ENCODE data around the gene SFXN4. TPM values are rescaled to one million over a fixed set of nuclear protein-coding genes. Genes with fewer than 3 reads are reported as not detected.

The SFXN4 gene
- total RNA-seq, 1 experiment from 2014 or later: 15.4 TPM

DNA sequence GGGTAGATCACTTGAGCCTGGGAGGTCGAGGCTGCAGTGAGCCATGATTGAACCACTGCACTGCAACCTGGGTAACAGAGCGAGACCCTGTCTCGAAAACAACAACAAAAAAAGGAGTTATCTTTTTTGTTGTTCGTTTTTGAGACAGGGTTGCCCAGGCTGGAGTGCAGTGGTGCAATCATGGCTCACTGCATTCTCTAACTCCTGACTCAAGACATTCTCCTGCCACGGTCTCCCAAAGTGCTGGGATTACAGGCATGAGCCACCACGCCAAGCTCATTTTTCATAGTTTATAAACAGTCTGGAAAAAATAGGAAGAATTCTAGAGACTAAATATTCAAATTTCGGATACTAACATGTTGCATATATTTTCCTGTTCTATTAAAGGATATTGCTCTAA is 29.4 kb downstream of the SFXN4 start:
- H3K4me1 ChIP-seq (replicated peaks; ENCODE audit: insufficient read depth): no peaks in the 10 kb centered on the region
- H3K36me3 ChIP-seq (ENCODE audit: low read depth): no peaks in the 10 kb centered on the region
- H2AFZ ChIP-seq: no peak overlapping the region
- H3K4me2 ChIP-seq: no peak overlapping the region
- no peak for TF ChIP-seq EZH2 (IDR thresholded peaks at IDR 0.05; ENCODE audit: low read depth)
- no peaks in the 10 kb centered on the region for H3K79me2 ChIP-seq (ENCODE audit: low read depth)
- no peaks in the 10 kb centered on the region for H3F3A ChIP-seq (ENCODE audit: insufficient read depth, low read depth)
- ChIA-PET POLR2A (ENCODE audit: unreplicated experiment) (interaction anchor here (0.6 to 0.7 kb wide), 2 partner anchors 81 to 111 kb away, joined by 3 read pairs; no protein-coding TSS in a partner anchor), CTCF (no interaction called here)
- no peak overlapping the region for H3K27ac ChIP-seq
- H3K27me3 ChIP-seq (ENCODE audit: insufficient read depth, low read depth): no peaks in the 10 kb centered on the region
- no peaks in the 10 kb centered on the region for H3K9me3 ChIP-seq (ENCODE audit: insufficient read depth, low read depth)
- no peak for DNase-seq
- intact Hi-C loops (cut with micrococcal nuclease; ENCODE audit: unreplicated experiment): loop anchor here (10.0 kb wide), 1 partner anchor 1199 kb away; no protein-coding TSS in a partner anchor
- no peaks in the 10 kb centered on the region for H3K9me2 ChIP-seq (ENCODE audit: insufficient read depth)
- H4K20me1 ChIP-seq (ENCODE audit: insufficient read depth): no peaks in the 10 kb centered on the region
- H3K4me3 ChIP-seq: no peak overlapping the region
- BruUV-seq (replicated peaks): no TSS peak

DNA sequence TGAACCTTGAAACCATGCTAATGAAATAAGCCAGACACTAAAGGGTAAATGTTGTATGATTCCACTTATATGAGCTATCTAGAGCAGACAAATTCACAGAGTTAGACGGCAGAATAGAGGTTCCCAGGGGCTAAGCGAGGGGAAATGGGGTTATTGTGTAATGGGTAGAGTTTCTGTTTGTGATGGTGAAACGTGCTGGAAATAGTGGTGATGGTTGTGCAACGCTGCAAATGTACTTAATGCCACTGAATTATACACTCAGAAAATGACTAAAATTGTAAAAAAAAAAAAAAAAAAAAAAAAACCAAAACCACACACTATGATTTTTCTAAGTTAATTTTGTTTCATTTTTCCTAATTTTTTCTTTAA is 30.0 kb downstream of the SFXN4 start:
- H4K20me1 ChIP-seq (ENCODE audit: insufficient read depth): no peaks in the 10 kb centered on the region
- POLR2A ChIA-PET (ENCODE audit: unreplicated experiment): interaction anchor here (0.7 kb wide), 1 partner anchor 110 kb away, joined by 3 read pairs; no protein-coding TSS in a partner anchor
- H3K27ac ChIP-seq: no peak overlapping the region
- no peak for DNase-seq
- BruUV-seq (replicated peaks): no TSS peak
- H3K27me3 ChIP-seq (ENCODE audit: insufficient read depth, low read depth): no peaks in the 10 kb centered on the region
- no peak overlapping the region for H3K4me2 ChIP-seq
- H3K4me3 ChIP-seq: no peak overlapping the region
- CTCF ChIA-PET: no interaction called here
- H3K36me3 ChIP-seq (ENCODE audit: low read depth): no peaks in the 10 kb centered on the region
- H3K79me2 ChIP-seq (ENCODE audit: low read depth): no peaks in the 10 kb centered on the region
- TF ChIP-seq, protein P1, sequence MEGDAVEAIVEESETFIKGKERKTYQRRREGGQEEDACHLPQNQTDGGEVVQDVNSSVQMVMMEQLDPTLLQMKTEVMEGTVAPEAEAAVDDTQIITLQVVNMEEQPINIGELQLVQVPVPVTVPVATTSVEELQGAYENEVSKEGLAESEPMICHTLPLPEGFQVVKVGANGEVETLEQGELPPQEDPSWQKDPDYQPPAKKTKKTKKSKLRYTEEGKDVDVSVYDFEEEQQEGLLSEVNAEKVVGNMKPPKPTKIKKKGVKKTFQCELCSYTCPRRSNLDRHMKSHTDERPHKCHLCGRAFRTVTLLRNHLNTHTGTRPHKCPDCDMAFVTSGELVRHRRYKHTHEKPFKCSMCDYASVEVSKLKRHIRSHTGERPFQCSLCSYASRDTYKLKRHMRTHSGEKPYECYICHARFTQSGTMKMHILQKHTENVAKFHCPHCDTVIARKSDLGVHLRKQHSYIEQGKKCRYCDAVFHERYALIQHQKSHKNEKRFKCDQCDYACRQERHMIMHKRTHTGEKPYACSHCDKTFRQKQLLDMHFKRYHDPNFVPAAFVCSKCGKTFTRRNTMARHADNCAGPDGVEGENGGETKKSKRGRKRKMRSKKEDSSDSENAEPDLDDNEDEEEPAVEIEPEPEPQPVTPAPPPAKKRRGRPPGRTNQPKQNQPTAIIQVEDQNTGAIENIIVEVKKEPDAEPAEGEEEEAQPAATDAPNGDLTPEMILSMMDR (conservative IDR thresholded peaks at IDR 0.05): no peak
- TF ChIP-seq EZH2 (IDR thresholded peaks at IDR 0.05; ENCODE audit: low read depth): no peak
- no peaks in the 10 kb centered on the region for H3K4me1 ChIP-seq (replicated peaks; ENCODE audit: insufficient read depth)
- no peaks in the 10 kb centered on the region for H3F3A ChIP-seq (ENCODE audit: insufficient read depth, low read depth)
- no peaks in the 10 kb centered on the region for H3K9me3 ChIP-seq (ENCODE audit: insufficient read depth, low read depth)
- no peak overlapping the region for H2AFZ ChIP-seq
- intact Hi-C loops (cut with micrococcal nuclease; ENCODE audit: unreplicated experiment): loop anchor here (10.0 kb wide), 1 partner anchor 1199 kb away; no protein-coding TSS in a partner anchor
- H3K9me2 ChIP-seq (ENCODE audit: insufficient read depth): no peaks in the 10 kb centered on the region

GRCh38 chr10:119133949-119134348 is 31.6 kb downstream of the SFXN4 start:
- Histone ChIP-seq H3F3A (ENCODE audit: insufficient read depth, low read depth) (no peaks in the 10 kb centered on the region), H3K4me1 (replicated peaks; ENCODE audit: insufficient read depth) (no peaks in the 10 kb centered on the region), H3K79me2 (ENCODE audit: low read depth) (no peaks in the 10 kb centered on the region), H2AFZ (no peak overlapping the region), H3K36me3 (ENCODE audit: low read depth) (no peaks in the 10 kb centered on the region), H3K27ac (no peak overlapping the region), H3K9me2 (ENCODE audit: insufficient read depth) (no peaks in the 10 kb centered on the region), H3K4me2 (no peak overlapping the region), H3K4me3 (no peak overlapping the region), H3K27me3 (ENCODE audit: insufficient read depth, low read depth) (no peaks in the 10 kb centered on the region), H3K9me3 (ENCODE audit: insufficient read depth, low read depth) (no peaks in the 10 kb centered on the region), H4K20me1 (ENCODE audit: insufficient read depth) (no peaks in the 10 kb centered on the region)
- ChIA-PET CTCF (no interaction called here), POLR2A (ENCODE audit: unreplicated experiment) (no interaction called here)
- DNase-seq: no peak
- TF ChIP-seq, protein P1 (conservative IDR thresholded peaks at IDR 0.05): no peak
- TF ChIP-seq EZH2 (IDR thresholded peaks at IDR 0.05; ENCODE audit: low read depth): no peak
- no TSS peak for BruUV-seq (replicated peaks)
- intact Hi-C loops (cut with micrococcal nuclease; ENCODE audit: unreplicated experiment): loop anchor here (10.0 kb wide), 1 partner anchor 1201 kb away; no protein-coding TSS in a partner anchor

All from PC-9 (cell line).